Measurements from ENCODE around the gene TCEANC2. TPM values are rescaled to one million over a fixed set of nuclear protein-coding genes. Genes with fewer than 3 reads are reported as not detected.
A peak's percentile ranks its signal among the peaks of the same experiment; 100 is the strongest.

The TCEANC2 gene
- total RNA-seq, 1 donor, result 3.0 TPM

GRCh38 chr1:54153535-54154439 lies 100.4 kb downstream of the TCEANC2 start:
- DNase-seq (ENCODE audit: low read depth), result peak; percentile 80
- no peak overlapping the region for H3K4me3 ChIP-seq (ENCODE audit: low read depth, low read length)
- TF ChIP-seq CTCF (IDR thresholded peaks at IDR 0.05; ENCODE audit: insufficient read depth, low read depth, low read length), result no peak

Small RNA genes lying within 50 kb of the gene (small RNA-seq; reads per million reads assigned to genes)
- not detected for gene AL353898.1
- gene AL353898.2, result not detected

Other genes with a start within 250 kb of the TCEANC2 start
- 13.9 and 28.9 TPM in 2 replicates for gene NDC1, start 215.3 kb upstream of the TCEANC2 start, total RNA-seq
- 27.4 and 31.1 TPM in 2 replicates for gene YIPF1, start 163.8 kb upstream of the TCEANC2 start, total RNA-seq
- not detected in 2 replicates for gene DIO1, start 159.4 kb upstream of the TCEANC2 start, total RNA-seq
- 23.5 and 30.2 TPM in 2 replicates for gene IFT25, start 107.9 kb upstream of the TCEANC2 start, total RNA-seq
- gene LRRC42, start 107.3 kb upstream of the TCEANC2 start, total RNA-seq, result 39.0 and 47.1 TPM in 2 replicates
- gene LDLRAD1, start 35.4 kb upstream of the TCEANC2 start, total RNA-seq, result not detected in 2 replicates
- gene TMEM59, start 404 bp upstream of the TCEANC2 start, total RNA-seq, result 156 and 237 TPM in 2 replicates
- not detected in 2 replicates for gene CDCP2, start 99.4 kb downstream of the TCEANC2 start, total RNA-seq
- 3.5 and 4.3 TPM in 2 replicates for gene CYB5RL, start 146.4 kb downstream of the TCEANC2 start, total RNA-seq
- 78.9 and 79.5 TPM in 2 replicates for gene MRPL37, start 146.6 kb downstream of the TCEANC2 start, total RNA-seq